ENCODE data around the gene B3GNT3.

B3GNT3 gene

DNA sequence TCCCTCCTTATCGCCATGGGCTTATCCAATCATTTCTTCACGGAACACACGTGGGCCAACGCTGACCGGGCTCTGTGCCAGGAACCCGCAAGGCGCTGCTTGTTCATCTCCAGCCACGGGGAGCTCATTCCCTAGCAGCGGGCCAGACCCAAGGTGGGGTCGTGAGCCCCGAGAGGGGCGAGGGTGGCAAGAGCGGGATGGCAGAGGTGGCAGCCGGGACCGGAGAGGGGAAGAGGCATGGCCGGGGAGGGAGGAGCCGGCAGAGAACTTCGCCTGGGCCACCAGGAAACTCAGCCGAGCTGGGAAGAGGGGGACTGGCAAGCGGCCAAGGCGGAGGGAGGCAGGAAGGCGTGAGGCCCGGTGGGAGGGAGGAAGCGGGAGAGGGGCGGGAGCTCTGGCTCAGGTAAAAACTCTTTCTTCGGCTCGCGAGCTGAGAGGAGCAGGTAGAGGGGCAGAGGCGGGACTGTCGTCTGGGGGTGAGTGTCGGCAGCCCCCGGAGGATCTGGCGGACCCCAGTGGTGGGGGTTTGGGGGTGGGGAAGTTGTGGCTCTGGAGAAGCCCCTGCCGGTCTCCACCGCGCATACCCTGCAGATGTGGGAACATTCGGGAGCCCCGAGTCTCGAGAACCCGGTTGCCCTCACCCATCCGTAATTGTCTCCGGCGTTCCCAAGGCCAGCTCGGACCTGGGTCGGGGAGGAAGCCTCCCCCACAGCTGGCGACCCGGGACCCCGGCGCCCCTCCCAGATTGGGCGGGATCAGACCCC lies at the start of gene B3GNT3:
Gene B3GNT3 (plus strand): TSS at position 408 of the 764 bp plus-strand sequence. CDS start 12,670 bp downstream, outside the sequence.
- DNase-seq (ENCODE audit: low read depth): no peak

DNA sequence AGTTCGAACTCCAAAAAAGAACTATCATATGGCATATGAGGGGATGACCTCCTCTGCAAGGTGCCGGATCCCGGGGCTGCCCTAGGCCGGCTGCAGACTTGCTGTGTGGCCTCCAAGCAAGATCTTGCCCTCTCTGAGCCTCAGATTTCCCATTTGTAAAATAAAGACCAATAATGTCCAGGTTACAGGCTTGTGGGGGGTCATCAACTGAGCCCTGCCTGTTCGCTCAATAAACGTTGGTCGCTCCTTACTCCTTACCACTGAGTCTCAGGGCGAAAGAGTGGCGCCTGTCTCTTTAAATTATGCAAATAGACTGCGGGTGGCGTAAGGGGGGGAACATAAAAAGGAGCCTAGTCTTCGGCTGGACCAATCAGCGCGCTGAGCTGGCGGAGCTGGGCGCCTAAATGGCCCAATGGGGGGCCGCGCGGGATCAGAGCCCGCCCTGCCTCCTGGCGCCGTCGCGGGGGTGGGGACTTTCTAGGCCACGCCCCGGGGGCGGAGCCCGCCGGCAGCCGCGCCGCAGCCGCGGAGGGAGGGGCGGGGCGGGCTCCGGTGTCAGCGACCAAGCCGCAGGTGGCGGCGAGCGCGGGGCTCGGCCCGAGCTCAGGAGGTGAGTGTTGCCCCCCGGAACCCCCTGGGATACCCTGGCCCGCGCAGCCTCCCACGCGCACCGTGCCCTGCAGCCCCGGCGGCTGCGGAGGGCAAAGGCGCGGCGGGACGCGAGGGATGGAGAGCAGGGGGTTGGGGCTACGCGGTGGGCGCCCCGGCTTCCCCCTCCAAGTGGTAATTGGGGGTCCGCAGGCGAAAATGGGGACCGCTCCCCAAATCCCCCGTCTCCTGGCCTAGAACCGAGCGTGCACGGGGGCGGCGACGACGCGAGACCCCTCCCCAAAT lies 47.5 kb upstream of the B3GNT3 start:
- peak; percentile 91 for DNase-seq (ENCODE audit: low read depth)

- DNase-seq (ENCODE audit: low read depth): no peak
Observed at GRCh38 chr19:17748884-17749638, 45.9 kb upstream of the B3GNT3 start.

DNA sequence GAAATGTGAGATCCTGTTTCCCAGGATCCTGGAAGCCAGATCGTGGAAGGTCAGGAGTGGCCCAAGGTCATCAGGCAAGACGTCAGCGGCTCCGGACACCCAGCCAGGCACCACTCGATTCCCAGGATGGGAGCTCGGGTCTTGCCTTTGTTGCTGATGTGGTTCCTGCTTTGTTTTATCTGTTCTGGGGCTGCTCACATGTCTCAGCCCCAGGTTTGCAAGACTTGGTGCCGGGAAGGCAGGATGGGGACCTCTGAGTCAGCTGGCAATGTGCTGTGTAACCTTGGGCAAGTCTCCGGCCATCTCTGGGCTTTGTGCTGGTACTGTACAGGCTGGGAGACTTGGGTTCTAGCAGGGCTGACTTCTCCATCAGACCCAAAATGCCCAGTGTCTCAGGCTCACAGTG lies 45.0 kb upstream of the B3GNT3 start:
- DNase-seq (ENCODE audit: low read depth): peak; percentile 34

DNA sequence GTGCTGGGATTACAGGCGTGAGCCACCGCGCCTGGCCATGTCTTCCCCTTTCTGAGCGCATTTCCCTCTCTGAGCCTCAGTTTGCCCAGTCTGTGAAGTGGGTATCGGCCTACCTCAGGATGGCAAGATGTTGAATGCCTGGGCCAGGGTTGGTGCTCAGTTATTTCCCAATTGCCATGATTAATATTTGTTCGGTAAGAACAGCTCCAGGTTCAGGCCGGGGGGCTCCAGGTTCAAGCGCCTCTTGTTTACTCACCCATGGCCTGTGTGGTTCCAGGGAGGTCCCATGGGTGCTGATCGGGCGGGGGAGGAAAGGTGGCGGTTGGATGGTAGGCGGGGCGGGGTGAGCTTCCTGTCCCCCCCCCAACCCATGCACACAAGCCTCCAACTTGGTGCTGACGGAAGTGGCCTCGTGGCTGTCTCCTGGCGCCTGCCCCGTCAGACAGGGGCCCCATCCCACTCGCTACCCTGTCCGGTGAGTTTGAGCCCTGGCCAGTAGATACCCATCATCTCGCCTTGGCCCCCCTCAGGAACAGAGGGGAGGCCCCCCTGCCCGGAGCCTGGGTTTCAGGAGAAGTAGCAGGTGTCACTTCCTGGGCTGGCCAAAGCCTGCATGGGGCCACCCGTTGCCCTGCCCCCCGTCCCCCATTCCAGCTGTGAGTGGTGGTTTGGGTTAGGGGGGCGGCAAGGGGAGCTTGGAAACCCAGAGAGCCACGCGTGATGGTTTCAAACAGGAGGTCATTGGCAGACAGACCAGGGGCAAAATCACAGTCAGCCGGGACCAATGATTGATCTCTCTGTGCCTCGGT lies 43.6 kb upstream of the B3GNT3 start, which contains the start of gene FCHO1:
Gene FCHO1 (plus strand): TSS at position 375 of the 809 bp plus-strand sequence. CDS start 3,688 bp downstream, outside the sequence.
- no peak for DNase-seq (ENCODE audit: low read depth)

DNA sequence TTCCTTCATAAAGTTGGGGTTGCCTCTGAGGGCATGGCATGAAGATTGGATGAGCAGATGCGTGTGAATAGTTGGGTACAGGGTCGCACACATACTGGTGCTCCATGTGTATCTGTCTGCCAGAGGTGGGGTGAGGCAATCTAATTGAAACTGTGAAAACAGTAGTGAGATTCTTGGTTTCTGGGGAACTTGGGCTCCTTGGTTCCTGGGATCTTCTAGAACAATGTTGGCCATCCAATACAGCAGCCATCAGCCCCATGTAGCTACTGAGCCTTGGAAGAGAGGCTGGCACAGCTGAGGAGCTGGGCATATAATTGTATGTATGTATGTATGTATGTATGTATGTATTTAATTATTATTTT lies 43.0 kb upstream of the B3GNT3 start:
- no peak for DNase-seq (ENCODE audit: low read depth)

- DNase-seq (ENCODE audit: low read depth): no peak
Observed at GRCh38 chr19:17752865-17753639, 41.9 kb upstream of the B3GNT3 start.

GRCh38 chr19:17753976-17754375 lies 41.0 kb upstream of the B3GNT3 start:
- no peak for DNase-seq (ENCODE audit: low read depth)

DNA sequence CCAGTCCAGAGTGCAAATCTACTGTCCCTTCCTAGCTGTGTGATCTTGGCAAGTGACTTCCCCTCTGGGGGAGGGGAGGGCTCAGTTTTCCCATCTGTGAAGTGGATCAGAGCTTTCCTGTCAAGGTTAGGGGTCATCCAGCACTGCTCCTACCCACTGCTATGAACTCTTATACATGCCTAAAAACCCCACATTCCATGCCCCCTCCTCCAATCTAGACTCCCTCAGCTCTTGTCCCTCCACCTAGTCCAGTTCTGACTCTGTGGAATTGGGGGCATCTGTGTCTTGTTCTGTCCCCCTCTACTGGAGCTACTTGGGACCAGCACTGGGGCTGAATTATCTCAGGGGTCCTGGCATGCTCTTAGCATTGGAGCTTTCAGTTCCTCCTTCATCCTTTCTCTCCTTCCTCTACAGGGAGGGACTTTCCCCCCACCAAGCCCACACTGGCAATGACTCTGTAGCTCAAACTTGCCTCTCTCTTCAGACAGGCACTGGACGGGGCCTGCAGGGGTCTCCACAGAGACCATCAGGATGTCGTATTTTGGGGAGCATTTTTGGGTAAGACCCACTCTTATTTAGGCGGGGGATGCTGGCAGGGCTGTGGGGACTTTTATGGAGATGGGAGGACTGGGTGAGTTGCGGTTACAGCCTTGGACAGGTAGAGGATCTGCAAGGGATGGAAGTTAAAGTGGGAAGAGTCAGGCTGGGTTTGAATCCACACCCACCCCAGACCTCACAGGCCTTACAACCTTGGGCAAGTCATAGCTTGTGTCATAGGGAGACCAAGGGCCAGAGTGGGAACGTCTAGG lies 40.1 kb upstream of the B3GNT3 start:
- DNase-seq (ENCODE audit: low read depth): no peak

DNA sequence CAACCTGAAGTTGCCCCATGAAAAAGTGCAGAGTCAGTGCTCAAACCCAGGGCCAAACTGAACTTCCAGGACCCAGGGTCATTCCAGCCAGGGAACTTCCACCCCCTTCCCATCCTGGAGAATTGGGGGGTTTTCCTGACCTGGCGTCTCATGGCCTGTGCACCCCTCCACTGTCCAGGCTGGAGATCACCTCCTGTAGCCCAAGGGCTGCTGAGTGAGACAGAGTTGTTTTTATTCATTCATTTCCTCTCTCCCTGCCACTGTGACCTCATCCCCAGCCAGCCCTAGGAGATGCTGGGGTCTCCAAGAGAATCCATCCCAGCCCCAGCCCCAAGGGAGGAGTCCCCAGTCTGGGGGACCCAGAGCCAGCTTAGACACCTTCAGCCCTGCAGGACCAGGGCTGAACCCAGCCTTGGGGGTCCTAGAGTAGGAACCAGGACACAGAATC lies 39.5 kb upstream of the B3GNT3 start:
- no peak for DNase-seq (ENCODE audit: low read depth)

- DNase-seq (ENCODE audit: low read depth): peak; percentile 58
Observed at GRCh38 chr19:17755977-17756670, 38.8 kb upstream of the B3GNT3 start.

DNA sequence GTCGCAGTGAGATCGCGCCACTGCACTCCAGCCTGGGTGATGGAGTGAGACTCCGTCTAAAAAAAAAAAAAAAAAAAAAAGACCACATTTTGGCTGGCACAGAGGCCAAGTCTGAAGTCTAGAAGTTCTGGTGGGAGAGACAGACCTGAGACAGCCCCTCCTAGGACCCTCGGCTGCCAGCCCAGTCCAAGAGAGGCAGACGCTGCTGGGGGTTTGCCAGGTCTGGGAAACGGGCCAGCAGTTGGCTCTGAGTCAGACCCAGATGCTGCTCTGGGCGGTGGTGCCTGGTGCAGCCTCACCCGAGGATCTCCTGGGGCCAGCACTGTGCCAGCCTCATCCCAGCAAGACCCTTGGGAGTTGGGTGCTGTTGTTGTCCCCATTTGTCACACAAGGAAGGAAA lies 37.8 kb upstream of the B3GNT3 start:
- DNase-seq (ENCODE audit: low read depth): peak; percentile 73

DNA sequence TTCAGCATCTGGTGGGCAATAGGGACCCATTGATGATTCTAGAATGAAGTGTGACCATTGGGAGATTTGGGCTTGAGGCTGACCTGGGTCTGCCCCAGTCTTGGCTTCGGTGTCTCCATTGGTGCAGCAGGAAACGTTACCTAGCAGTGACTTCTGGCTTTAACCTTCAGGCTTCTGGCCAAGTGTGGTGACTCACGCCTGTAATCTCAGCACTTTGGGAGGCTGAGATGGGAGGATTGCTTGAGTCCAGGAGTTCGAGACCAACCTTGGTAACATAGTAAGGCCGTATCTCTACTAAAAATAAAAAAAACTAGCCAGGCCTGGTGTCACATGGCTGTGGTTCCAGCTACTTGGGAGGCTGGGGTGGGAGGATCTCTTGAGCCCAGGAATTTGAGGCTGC lies 36.4 kb upstream of the B3GNT3 start:
- DNase-seq (ENCODE audit: low read depth): no peak

GRCh38 chr19:17761148-17761547 lies 33.8 kb upstream of the B3GNT3 start:
- no peak for DNase-seq (ENCODE audit: low read depth)

GRCh38 chr19:17762505-17763229 lies 32.3 kb upstream of the B3GNT3 start:
- DNase-seq (ENCODE audit: low read depth): peak; percentile 92

GRCh38 chr19:17764348-17764747 lies 30.6 kb upstream of the B3GNT3 start:
- DNase-seq (ENCODE audit: low read depth): no peak

DNA sequence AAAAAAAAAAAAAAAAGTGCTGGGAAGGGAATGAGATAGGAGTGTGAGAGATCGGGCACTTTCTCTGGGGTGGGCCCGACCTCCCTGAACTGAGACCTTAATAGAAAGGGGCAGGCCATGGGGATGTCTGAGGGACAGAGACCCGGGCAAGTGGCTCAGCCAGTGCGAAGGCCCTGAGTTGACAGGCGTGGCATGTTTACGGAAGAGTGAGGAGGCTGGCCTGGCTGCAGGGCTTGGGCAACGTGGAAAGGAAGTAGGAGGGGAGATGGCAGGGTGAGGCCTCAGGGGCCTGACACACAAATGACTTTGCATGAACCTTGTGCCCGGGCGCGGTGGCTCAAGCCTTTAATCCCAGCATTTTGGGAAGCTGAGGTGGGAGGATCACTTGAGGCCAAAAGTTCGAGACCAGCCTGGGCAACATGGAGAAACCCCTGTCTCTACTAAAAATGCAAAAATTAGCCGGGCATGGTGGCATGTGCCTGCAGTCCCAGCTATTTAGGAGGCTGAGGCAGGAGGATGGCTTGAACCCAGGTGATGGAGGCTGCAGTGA lies 29.8 kb upstream of the B3GNT3 start:
- no peak for DNase-seq (ENCODE audit: low read depth)

- DNase-seq (ENCODE audit: low read depth): peak; percentile 78
Observed at GRCh38 chr19:17766543-17767131, 28.3 kb upstream of the B3GNT3 start.

Data from iris pigment epithelial cell (primary cell).